A549 treated with Mapracorat at 1 μM for 4 hours (cell line): Measurements from ENCODE around the gene PLEKHB1. TPM values are rescaled to one million over a fixed set of nuclear protein-coding genes. Genes with fewer than 3 reads are reported as not detected.

ENCODE experiments used
- total RNA-seq: library from RNA; stranded (reverse); fragments of 200-300 nt; extraction: Qiagen RNA extraction; gene quantifications from 5 replicates; pipeline ENCODE4 v1.2.3, GENCODE V29; 2022

The PLEKHB1 gene
- total RNA-seq = 0.73 to 1.5 TPM (median 0.86 TPM) in 5 replicates

GRCh38 chr11:73645972-73646631 is at the start of gene PLEKHB1:
PLEKHB1 (plus strand) TSS chr11:73646581; CDS start chr11:73646609, 28 bp downstream.

GRCh38 chr11:73597956-73598718 is 48.2 kb upstream of the PLEKHB1 start, which contains the start of gene FAM168A:
FAM168A (minus strand) TSS chr11:73598112; CDS start chr11:73468474, 129,638 bp downstream.

Other genes with a start within 250 kb of the PLEKHB1 start
- gene FAM168A, start 48.5 kb upstream of the PLEKHB1 start, total RNA-seq = 10.3 to 14.7 TPM (median 13.4 TPM) in 5 replicates
- 51.8 to 63.5 TPM (median 62.0 TPM) in 5 replicates for gene RAB6A, start 114.5 kb downstream of the PLEKHB1 start, total RNA-seq
- gene MRPL48, start 141.3 kb downstream of the PLEKHB1 start, total RNA-seq = 43.5 to 51.3 TPM (median 48.0 TPM) in 5 replicates
- 124 to 139 TPM (median 130 TPM) in 5 replicates for gene COA4, start 230.3 kb downstream of the PLEKHB1 start, total RNA-seq
- gene PAAF1, start 230.4 kb downstream of the PLEKHB1 start, total RNA-seq = 10.3 to 13.0 TPM (median 11.9 TPM) in 5 replicates